Activated naive CD4-positive, alpha-beta T cell (primary cell): ENCODE data around the gene MAP3K13.
"Not testable (repeated sequence)": the region's sequence is repeated elsewhere in the genome, so short reads cannot be mapped to it uniquely, and the experiment has no call there.

Experiments
- DNase-seq, 4 experiments: peaks; one replicate each; lab custom pipeline; 2025; lab: John Stamatoyannopoulos, UW

MAP3K13 gene

GRCh38 chr3:185399737-185400667 is 37.1 kb downstream of the MAP3K13 start:
- DNase-seq: no peak

GRCh38 chr3:185400866-185401265 is 37.9 kb downstream of the MAP3K13 start:
- no peak for DNase-seq

- DNase-seq: no peak
Observed at GRCh38 chr3:185401319-185401955, 38.5 kb downstream of the MAP3K13 start.

GRCh38 chr3:185402561-185402960 is 39.6 kb downstream of the MAP3K13 start:
- DNase-seq: no peak

- DNase-seq: no peak
Observed at GRCh38 chr3:185403002-185403401, 40.1 kb downstream of the MAP3K13 start.

- DNase-seq: no peak
Observed at GRCh38 chr3:185405243-185405642, 42.3 kb downstream of the MAP3K13 start.

GRCh38 chr3:185405664-185406063 is 42.7 kb downstream of the MAP3K13 start:
- no peak for DNase-seq

GRCh38 chr3:185406121-185406620 is 43.2 kb downstream of the MAP3K13 start:
- DNase-seq: no peak

GRCh38 chr3:185409957-185410356 is 47.0 kb downstream of the MAP3K13 start:
- DNase-seq: no peak

- DNase-seq: no peak
Observed at GRCh38 chr3:185411133-185411532, 48.2 kb downstream of the MAP3K13 start.

GRCh38 chr3:185416513-185416912 is 53.6 kb downstream of the MAP3K13 start:
- DNase-seq: no peak

- not testable (repeated sequence) for DNase-seq
Observed at GRCh38 chr3:185418561-185418977, 55.6 kb downstream of the MAP3K13 start.

GRCh38 chr3:185420762-185421161 is 57.8 kb downstream of the MAP3K13 start:
- DNase-seq: no peak

GRCh38 chr3:185421577-185422232 is 58.8 kb downstream of the MAP3K13 start:
- no peak for DNase-seq

- no peak for DNase-seq
Observed at GRCh38 chr3:185422677-185423076, 59.7 kb downstream of the MAP3K13 start.

- DNase-seq: no peak
Observed at GRCh38 chr3:185423178-185423577, 60.2 kb downstream of the MAP3K13 start.

GRCh38 chr3:185424435-185424834 is 61.5 kb downstream of the MAP3K13 start:
- DNase-seq: no peak

- DNase-seq: no peak
Observed at GRCh38 chr3:185430375-185430774, 67.4 kb downstream of the MAP3K13 start.

GRCh38 chr3:185439745-185440466 is 77.0 kb downstream of the MAP3K13 start:
- DNase-seq: no peak

- DNase-seq: no peak
Observed at GRCh38 chr3:185442031-185442430, 79.1 kb downstream of the MAP3K13 start.

- DNase-seq: no peak
Observed at GRCh38 chr3:185444329-185444728, 81.4 kb downstream of the MAP3K13 start.

- DNase-seq: no peak
Observed at GRCh38 chr3:185448107-185448506, 85.2 kb downstream of the MAP3K13 start.
